Activated B cell treated with CpG ODN at 0.5 μM for 24 hours (primary cell): ENCODE measurements around the gene VIM. TPM values are rescaled to one million over a fixed set of nuclear protein-coding genes. Genes with fewer than 3 reads are reported as not detected.

Experiments
- ATAC-seq: fragments of 200-7000 bp; cut with Tn5 transposase; one replicate; pipeline ENCODE4 v1.10.0; 2021; ENCODE audit warnings: low read depth, mild to moderate bottlenecking, moderate library complexity
- CTCF ChIA-PET: fragments of 350-600 bp; sonication (Branson Sonifier 250); formaldehyde crosslinking; loops from one replicate; lab custom pipeline; 2021; ENCODE audit warnings: antibody characterized with exemption; lab: Charles Lee
- POLR2A ChIA-PET: fragments of 350-600 bp; sonication (Branson Sonifier 250); formaldehyde crosslinking; loops from one replicate; lab custom pipeline; 2021; ENCODE audit warnings: antibody characterized with exemption; lab: Charles Lee
- DNase-seq: peaks from one replicate; pipeline ENCODE4 v3.0.0; 2022
- H3K27ac Mint-ChIP-seq: one replicate; pipeline ENCODE4 v1.8.0; 2020; ENCODE audit warnings: mixed read lengths
- H3K27me3 Mint-ChIP-seq: one replicate; pipeline ENCODE4 v1.8.0; 2021; ENCODE audit warnings: mixed read lengths
- H3K36me3 Mint-ChIP-seq: one replicate; pipeline ENCODE4 v1.8.0; 2021; ENCODE audit warnings: low read depth, mixed read lengths
- H3K4me1 Mint-ChIP-seq: one replicate; pipeline ENCODE4 v1.8.0; 2021; ENCODE audit warnings: mixed read lengths
- H3K4me3 Mint-ChIP-seq: one replicate; pipeline ENCODE4 v1.8.0; 2020; ENCODE audit warnings: mild to moderate bottlenecking, mixed read lengths
- H3K9me3 Mint-ChIP-seq: one replicate; pipeline ENCODE4 v1.8.0; 2020; ENCODE audit warnings: mixed read lengths
- CTCF ChIP-seq: fragments of 200-600 bp; IDR thresholded peaks from one replicate; pipeline ENCODE4 v1.8.0; 2022; ENCODE audit warnings: antibody characterized with exemption, mild to moderate bottlenecking
- intact Hi-C: fragments of 100-400 bp; cut with micrococcal nuclease; formaldehyde crosslinking; loops from one replicate; pipeline ENCODE4 v1.15.1; 2024
- total RNA-seq: library from RNA; stranded (reverse); gene quantifications from 2 replicates; pipeline ENCODE4 v1.2.3, GENCODE V29; 2022

The VIM gene
- total RNA-seq, 1 donor from 2014 or later: 796 TPM

- no peaks in the 10 kb centered on the region for H3K27me3 Mint-ChIP-seq
- H3K4me1 Mint-ChIP-seq: peaks cover 23% of the 10 kb centered on the region
- peaks cover 5% of the 10 kb centered on the region for H3K36me3 Mint-ChIP-seq
- H3K9me3 Mint-ChIP-seq: no peaks in the 10 kb centered on the region
- H3K4me3 Mint-ChIP-seq: no peak overlapping the region
- no peak overlapping the region for H3K27ac Mint-ChIP-seq
- DNase-seq: no peak
- intact Hi-C loops: no loop called here
- ChIA-PET CTCF (interaction anchor here (0.8 kb wide), 1 partner anchor 34 kb away, joined by 3 read pairs; no protein-coding TSS in a partner anchor), POLR2A (interaction anchor here (1.1 to 1.6 kb wide), 2 partner anchors 10 to 33 kb away, joined by 4 to 17 read pairs; no protein-coding TSS in a partner anchor)
- no peak for TF ChIP-seq CTCF
- ATAC-seq: no peak
These were observed 32.0 kb upstream of the VIM start for GRCh38 chr10:17196045-17196444.

- TF ChIP-seq CTCF: no peak
- DNase-seq (no peak), ATAC-seq (no peak)
- Mint-ChIP-seq H3K27ac (no peak overlapping the region), H3K36me3 (peaks cover 10% of the 10 kb centered on the region), H3K9me3 (no peaks in the 10 kb centered on the region), H3K27me3 (no peaks in the 10 kb centered on the region), H3K4me3 (no peak overlapping the region), H3K4me1 (peaks cover 27% of the 10 kb centered on the region)
- intact Hi-C loops: no loop called here
- CTCF ChIA-PET: interaction anchor here (0.8 kb wide), 1 partner anchor 33 kb away, joined by 3 read pairs; no protein-coding TSS in a partner anchor
- POLR2A ChIA-PET: interaction anchor here (0.9 to 1.1 kb wide), 2 partner anchors 9 to 33 kb away, joined by 3 to 4 read pairs; no protein-coding TSS in a partner anchor
These were observed 31.5 kb upstream of the VIM start for GRCh38 chr10:17196573-17196972.

- no peak for TF ChIP-seq CTCF
- no peaks in the 10 kb centered on the region for H3K27me3 Mint-ChIP-seq
- no peak for ATAC-seq
- peaks cover 12% of the 10 kb centered on the region for H3K36me3 Mint-ChIP-seq
- H3K4me3 Mint-ChIP-seq: no peak overlapping the region
- no peak overlapping the region for H3K27ac Mint-ChIP-seq
- H3K4me1 Mint-ChIP-seq: peaks cover 31% of the 10 kb centered on the region
- ChIA-PET POLR2A (interaction anchor here (1.4 to 6.4 kb wide), 3 partner anchors 27 to 54 kb away, joined by 3 to 251 read pairs (median 4); partner anchors contain the start of gene VIM), CTCF (no interaction called here)
- H3K9me3 Mint-ChIP-seq: no peaks in the 10 kb centered on the region
- DNase-seq: no peak
- intact Hi-C loops: no loop called here
These were observed 28.7 kb upstream of the VIM start for GRCh38 chr10:17199351-17199804.

- peaks cover 33% of the 10 kb centered on the region for H3K4me1 Mint-ChIP-seq
- CTCF ChIA-PET: interaction anchor here (1.0 to 2.6 kb wide), 3 partner anchors 13 to 29 kb away, joined by 3 to 35 read pairs (median 5); no protein-coding TSS in a partner anchor
- intact Hi-C loops: loop anchor here (1.0 to 2.0 kb wide), 3 partner anchors 17 to 1339 kb away; partner anchors contain the start of gene MINDY3
These were observed 27.8 kb upstream of the VIM start for GRCh38 chr10:17200001-17200911.

More at GRCh38 chr10:17200001-17200911, 27.8 kb upstream of the VIM start:
- ATAC-seq: no peak
- DNase-seq: no peak
- Mint-ChIP-seq H3K27ac (peak overlapping the region; percentile 94), H3K36me3 (peaks cover 12% of the 10 kb centered on the region), H3K4me3 (peak overlapping the region; percentile 98), H3K27me3 (no peaks in the 10 kb centered on the region), H3K9me3 (no peaks in the 10 kb centered on the region)
- POLR2A ChIA-PET: interaction anchor here (1.1 to 6.4 kb wide), 8 partner anchors 26 to 1459 kb away, joined by 3 to 251 read pairs (median 6); partner anchors contain the start of genes ARL5B, RSU1 and VIM
- TF ChIP-seq CTCF: no peak
